ENCODE data around the gene CD58.

CD58 gene

DNA sequence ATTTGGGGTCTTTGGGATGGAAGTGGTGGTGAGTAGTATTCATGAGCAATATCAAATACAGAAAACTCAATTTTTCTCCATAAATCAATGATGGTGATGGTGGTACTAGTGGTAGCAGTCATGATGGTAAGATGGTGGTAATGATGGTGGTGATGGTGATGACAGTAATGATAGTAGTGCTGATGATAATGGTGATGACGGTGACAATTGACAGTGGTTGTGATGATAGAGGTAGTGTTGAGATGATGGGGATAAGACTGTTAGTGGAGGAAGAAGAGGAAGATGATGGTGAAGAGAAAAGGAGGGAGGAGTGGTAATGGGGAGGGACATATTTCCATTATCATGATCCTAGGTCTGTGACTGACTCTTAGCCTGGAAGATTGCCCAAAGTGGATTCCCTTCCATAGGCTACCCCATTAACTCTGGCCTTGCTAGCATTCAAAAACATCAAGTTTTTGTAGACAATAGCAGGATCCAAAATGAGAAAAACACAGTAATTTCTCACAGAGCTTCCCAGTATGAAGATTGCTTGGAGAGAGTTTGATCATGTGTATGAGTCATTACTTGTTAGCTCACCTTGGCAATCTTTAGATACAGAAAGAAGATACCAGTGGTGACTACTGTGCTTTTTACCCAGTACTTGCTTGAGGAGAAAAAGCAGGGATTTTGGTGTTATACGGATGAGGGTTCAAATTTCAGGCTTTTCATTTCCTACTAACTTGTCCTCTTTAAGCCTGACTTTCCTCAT, 103.8 kb downstream of the CD58 start:
- no peak overlapping the region for H3K4me3 ChIP-seq (ENCODE audit: control insufficient read depth, low read depth, low read length)
- no peak for DNase-seq (ENCODE audit: low read depth)
- no peak for TF ChIP-seq CTCF (conservative IDR thresholded peaks at IDR 0.05; ENCODE audit: control insufficient read depth, insufficient read depth, low read depth, low read length)

DNA sequence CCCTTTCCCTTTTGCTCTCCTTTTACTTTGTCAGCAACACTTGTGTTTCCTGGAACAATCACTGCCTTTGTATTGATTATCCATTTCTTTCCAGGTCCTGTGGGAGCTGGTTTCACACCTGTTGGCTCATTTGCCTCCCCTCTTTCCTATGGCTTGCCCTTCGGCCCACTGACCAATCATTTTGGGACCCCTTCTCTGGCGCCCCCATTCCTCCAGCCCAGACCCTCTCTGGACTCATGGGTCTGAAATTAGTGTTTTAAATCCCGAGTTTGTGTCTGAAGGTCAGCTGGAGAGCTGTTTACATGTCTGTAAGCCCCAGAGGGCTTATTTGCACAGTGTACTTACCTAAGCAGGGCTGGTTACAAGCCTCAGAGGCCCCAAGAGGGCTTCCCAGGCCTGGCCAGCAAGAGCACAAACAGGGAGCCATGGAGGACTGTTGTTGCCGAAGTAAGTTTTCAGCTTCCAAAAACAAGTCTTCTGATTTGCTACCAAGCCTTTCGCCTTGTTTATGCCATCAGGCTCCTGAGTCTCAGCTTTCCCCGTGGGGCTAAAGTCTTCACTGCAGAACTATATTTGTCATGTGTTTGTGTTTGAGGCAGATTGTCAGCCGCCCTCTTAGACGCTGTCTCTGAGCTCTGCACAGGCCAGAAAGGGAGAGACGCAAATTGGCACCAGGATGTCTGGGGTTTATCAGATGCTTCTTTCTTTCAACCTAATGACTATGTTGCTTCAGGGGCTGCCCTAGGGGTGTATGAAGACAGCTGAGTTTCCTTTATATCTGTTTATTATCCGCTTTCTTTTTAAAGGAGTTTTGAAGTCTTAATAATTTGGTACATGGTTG, 104.8 kb downstream of the CD58 start:
- no peak overlapping the region for H3K4me3 ChIP-seq (ENCODE audit: control insufficient read depth, low read depth, low read length)
- no peak for DNase-seq (ENCODE audit: low read depth)
- TF ChIP-seq CTCF (conservative IDR thresholded peaks at IDR 0.05; ENCODE audit: control insufficient read depth, insufficient read depth, low read depth, low read length): no peak

- DNase-seq (ENCODE audit: low read depth): no peak
- H3K4me3 ChIP-seq (ENCODE audit: control insufficient read depth, low read depth, low read length): no peak overlapping the region
- no peak for TF ChIP-seq CTCF (conservative IDR thresholded peaks at IDR 0.05; ENCODE audit: control insufficient read depth, insufficient read depth, low read depth, low read length)
Measured at GRCh38 chr1:116465477-116465844, 105.4 kb downstream of the CD58 start.
